Activated CD8-positive, alpha-beta memory T cell treated with anti-CD3 and anti-CD28 coated beads for 48 hours (primary cell): ENCODE data around the gene C6orf89.
"Not testable (repeated sequence)": the region's sequence is repeated elsewhere in the genome, so short reads cannot be mapped to it uniquely, and the experiment has no call there.

Source experiments
- DNase-seq, 3 experiments: peaks; one replicate each; pipeline ENCODE4 v3.0.0-alpha.2; 2020; ENCODE audit warnings: low read depth in 2 of 3, low spot score in 2 of 3

The C6orf89 gene

DNA sequence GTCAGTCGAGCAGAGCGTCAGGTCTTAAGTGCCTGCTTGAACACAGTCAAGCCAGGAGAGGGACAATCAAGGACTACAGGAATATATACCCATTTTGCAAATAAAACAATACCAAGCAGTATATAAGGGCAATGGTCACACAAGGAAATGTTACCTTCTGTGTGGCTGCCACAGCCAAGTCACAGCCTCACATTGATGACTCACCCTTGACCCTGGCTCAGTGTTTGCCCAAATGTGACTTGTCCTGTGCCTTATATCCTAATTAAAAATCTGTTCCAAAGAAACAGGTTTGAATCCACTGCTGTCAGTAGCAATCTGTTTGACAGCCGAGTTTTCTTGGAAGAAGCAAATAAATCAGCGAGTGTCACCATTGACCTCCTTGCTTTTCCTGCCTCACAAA lies 34.3 kb downstream of the C6orf89 start:
- no peak for DNase-seq

DNA sequence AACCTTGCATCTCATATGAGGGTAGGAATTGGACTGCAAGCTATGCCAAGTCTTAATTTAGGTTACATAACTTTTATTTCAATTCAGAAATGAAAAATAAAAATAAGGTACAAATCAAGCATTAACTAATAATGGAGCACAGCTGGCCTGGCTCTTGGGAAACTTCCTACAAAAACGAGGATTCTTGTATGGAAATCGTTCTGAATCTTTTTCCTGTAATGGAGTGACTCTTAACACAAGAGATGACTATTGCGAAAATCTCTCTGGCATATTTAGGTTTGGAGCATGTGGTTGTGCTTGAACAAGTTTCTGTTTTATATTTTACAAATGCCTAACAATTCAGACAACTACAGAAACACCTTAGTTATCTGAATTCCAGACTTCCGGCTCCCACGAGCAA lies 34.8 kb downstream of the C6orf89 start:
- DNase-seq: no peak

DNA sequence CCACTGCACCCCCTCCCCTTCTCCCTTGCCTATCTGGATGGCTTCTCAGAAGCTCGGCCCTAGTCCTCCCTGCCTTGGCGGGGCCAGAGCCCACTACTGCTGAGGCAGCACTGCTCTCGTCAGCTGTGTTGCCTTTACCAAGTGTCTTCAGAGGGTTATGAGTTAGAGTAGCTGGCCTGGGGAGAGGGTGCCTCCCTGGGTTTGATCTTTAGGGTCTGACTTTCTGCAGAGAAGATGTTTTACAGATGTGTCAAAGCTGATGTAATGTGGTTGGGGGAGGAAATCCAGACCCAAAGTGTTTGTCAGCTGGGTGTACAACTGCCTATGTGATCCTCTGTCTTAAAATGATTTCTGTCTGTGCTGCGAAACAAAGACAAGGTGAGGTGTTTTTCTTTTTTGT lies 38.4 kb downstream of the C6orf89 start:
- DNase-seq: no peak

DNA sequence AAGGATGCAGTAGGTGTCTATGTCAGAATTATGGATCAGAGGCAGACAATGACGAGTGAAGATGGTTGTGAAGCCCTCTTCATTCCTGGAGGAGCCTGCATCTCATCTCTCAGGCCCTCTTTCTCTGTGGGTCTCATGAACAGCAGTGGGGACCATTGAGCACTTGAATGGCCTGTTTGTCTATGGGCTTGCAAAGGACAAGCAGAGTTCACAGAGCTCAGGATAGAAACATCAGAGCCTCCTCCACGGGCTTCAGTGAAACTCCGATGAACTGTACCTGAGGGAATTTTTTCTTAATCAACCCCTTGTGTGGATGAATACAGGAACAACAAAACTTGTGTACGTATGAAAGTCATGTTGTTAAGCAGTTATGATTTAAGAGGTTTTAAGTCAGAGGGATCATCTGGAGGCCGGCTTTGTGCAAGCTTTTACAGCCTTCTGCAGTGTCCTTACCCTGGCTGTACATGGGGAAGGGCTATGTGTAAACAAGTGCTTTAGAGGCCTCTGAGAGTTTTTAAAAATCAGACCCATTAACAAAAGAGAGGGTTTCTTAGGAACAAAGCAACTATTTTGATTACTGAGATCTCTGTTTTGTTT lies 39.1 kb downstream of the C6orf89 start:
- DNase-seq: no peak

DNA sequence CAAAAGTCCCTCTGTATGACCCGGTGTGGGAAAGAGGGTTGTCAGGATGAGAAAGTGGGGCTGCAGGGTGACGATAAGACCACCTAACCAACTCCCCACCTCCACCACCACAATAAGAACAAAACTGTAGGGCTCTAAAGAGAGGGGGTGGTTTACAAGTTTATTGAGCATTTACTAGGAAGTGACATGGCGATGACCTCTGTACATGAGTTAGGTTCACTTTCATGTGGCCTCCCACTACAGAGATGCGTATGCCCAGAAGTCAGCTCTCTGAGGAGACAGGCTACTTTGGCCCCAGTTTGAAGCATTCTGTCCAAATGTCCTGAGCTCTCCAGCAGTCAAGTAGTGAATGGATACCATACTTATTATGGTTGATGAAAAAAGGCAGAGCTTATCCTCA lies 40.1 kb downstream of the C6orf89 start:
- DNase-seq: no peak

DNA sequence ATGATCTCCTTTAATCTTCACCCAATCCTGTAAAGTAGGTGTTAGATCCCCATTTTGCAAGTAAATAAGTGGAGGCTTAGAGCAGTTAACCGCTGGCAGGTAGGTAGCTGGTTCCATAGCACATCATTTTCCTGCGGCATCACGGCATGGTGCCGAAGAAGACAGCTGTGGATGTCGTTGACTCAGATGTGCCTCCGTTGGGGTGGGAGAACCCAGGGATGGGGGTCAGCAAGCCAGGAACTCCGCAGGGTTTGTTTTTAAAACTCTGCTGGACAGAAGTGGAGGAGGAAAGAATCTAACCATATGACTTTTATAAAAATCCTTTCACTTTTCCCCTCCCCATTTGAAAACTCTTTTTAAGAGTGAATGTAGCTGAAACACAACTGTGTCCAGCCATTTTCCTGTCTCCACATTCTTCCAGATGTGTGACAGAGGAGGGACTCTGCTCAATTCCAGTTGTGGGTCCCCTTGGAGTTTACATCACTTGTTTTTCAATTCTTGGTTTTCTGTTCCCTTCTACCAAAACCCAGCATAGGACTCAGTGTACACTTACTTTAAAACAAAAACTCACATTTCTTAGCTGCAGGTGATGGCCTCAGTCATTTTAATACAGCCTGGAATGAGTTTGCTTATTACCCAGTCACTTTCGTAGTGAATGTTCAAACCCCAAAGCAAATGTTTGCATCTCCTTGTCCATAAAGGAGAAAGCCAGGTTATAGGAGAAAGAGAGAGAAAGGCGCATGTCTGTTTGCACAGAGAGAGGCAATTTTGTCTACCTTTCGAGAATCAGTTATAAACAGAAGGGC lies 41.2 kb downstream of the C6orf89 start:
- no peak for DNase-seq

DNA sequence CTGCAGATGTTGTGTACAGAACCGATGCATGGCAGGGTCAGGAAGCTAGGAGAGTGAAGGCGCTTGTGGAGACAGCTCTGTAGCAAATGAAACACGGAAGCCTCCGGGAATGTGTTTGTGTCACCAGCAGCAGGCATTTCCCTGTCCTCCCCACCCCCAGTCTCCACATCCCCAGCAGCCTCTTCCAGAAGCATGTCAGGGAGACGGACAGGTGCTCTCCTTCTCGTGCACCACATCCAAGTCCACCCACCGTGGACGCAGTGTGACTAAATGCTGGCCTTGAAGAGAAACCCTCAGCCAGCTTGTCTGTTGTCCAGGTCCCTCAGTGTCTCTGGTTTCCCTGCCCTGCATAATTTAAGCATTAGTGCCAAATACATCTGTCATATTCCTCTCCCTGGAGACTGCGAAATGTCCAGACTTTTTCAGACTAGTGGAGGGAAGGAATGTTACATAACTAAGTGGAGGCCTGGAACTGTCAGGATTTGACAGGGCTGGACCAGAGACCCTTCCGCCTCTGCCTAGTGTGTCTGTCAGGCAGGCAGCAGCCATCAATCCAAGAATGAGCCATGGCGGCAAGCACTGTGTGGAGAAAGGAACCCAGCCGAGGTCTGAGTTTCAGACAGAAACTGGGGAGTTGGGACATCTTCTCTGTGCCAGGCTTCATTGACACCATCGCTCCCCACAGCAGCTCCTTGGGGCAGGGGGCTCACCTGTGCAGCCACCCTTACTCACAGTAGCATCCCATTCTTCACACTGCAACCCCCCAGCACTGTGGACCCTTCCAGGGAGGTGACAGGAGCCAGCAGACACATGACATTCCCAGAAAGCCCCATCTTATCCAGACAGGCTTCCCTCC lies 42.2 kb downstream of the C6orf89 start:
- DNase-seq: no peak

DNA sequence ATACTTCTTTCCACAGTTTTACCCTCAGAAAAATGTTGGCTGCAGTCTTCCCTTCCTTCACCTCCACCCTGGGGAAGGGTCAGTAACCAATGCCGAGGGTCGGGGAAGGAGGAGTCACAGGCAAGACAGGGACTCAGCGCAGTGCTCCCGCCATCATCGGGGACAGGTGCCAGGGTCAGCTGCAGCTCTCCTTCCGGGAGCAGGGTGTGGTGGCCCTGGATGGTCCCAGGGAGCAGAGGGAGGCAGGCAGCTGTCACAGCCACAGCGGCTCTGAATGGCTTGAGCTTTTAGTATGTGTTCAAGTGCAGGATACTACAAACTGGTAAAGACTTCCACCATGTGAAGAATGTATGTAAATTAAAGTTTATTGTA lies 42.8 kb downstream of the C6orf89 start:
- no peak for DNase-seq

DNA sequence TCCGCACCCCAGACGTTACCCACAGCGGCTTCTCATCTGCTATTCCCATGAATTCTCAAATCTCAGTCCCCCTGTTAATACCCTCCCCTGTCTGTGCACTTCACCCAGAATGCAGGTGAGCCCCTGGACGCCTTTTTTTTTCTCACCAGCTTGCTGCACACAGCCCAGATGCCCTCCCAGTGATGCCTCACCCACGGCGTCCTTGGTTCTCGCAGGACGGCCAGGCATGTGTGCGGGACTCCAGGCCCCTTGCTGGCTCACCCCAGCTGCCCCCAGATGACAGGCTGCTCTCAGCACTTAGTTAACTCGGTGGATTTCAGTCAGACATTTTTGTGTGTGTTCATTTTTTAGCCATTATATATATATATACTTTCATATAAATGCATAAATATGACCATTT lies 43.4 kb downstream of the C6orf89 start:
- DNase-seq: no peak

DNA sequence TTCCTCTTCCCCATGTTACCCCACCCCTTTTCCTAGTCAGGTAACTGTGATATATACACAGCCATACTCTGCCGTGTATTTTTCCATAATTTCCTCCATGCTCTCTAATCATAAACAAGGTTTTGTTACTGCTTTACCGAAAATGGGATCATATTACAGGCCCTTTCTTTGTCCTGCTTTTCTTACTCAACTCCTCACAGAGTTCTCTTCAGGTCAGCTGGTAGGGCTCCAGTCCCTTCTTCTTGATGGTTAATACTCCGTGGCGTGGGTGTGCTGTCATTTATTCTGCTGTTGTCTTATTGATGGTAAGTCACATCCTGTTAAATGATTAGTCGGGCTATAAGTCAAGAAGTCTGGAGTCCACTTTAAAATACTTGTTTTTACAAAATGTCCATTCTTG lies 43.9 kb downstream of the C6orf89 start:
- no peak for DNase-seq

DNA sequence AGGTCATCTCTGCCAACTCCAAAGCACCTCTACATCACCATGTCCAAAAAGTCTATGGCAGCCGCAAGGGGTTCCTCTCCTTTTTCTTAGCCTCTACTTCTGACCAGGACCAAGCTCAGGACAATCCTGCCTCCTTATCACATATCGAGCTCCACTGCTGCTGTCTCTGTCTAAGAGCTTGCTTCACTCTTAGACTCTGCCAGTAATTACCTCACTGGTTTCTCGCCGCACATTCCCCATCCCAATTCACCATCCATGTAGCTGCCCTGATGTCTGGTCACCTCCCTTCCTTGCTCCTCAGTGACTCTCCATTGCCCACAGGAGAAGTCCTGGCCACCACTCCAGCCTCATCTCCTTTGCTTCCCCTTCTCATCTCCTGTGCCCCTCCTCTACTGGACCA lies 44.7 kb downstream of the C6orf89 start:
- DNase-seq: no peak

DNA sequence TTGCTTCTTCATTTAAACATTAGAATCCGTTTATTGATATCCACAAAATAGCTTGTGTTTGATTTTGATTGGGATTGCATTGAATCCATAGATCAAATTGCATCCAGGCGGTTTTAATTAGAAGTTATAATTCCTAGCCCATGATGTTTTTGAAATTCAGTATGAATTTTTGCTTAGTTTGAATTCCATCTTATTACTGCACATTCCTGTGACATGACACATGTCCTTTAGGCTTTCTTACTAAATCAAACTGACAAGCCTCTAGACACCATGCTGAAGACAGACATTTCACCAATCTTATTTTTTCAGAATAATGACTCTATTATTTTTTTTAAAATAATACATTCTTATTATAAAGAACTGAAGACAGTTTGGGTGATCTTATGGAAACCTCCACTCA lies 47.4 kb downstream of the C6orf89 start:
- DNase-seq: no peak

DNA sequence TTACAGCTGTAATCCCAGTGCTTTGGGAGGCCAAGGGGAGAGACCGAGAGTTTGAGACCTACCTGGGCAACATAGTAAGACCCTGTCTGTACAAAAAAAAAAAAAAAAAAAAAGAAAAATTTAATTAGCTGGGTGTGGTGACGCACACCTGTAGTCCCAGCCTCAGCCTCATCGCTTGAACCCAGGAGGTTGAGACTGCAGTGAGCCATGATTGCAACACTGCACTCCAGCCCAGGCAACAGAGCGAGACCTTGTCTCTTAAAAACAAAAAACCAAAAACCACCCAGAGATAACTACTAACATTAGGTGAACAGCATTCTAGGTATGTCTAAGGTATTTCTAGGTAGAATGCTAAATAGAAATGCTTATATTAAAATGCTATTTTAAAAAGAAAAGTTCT lies 47.8 kb downstream of the C6orf89 start:
- DNase-seq: no peak

DNA sequence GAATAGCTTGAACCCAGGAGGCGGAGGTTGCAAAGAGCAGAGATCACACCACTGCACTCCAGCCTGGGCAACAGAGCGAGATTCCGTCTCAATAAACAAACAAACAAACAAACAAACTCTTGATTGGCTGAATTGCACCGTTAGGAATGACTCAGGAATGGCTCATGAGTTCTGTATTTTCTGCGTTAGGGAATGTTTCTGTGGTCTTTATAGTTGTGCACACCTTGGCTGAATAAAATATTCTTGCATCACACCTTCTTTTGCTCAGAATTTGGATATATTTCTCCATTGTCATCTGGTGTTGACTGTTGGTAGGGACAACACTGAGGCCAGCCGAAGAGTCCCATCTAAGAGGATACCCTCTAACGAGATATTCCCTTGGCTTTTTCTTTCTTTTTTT lies 49.1 kb downstream of the C6orf89 start:
- DNase-seq: no peak

DNA sequence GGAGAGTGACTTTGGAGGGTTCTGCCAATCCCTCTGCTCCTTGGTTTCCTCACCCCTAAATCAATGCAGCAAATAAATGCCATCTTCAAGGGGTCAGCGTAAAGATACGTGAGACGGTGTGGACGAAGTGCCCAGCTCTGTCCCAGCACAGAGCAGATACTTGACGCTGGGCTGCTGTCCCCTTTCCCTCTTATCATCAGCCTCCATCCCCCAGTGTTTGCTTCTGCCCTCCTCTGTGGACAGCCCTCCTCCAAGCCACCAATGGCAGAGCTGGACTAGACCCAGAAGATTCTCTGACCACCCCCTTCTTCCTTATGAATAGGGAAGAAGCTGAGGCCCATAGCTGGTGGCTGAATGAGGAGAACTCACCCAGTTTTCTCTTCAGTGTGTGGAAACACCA lies 51.1 kb downstream of the C6orf89 start:
- DNase-seq: no peak

DNA sequence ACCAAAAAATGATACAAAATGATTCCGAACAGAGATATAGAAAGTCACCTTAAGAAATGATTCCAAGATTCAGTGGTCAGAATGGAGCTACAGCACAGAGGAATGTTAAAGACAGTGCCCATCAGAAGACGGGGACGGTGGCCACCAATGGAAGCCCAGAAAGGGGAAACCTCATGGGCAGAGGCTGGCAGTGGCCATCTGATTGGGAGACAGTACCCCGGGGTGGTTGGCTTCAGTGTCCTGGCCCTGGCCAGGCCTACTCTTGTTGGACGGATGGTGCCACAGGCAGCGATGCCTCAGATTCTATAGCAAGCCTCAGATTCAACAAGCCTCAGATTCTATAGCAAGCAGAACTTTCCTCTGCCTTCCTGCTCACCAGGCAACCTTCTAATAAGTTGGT lies 52.1 kb downstream of the C6orf89 start:
- DNase-seq: no peak

DNA sequence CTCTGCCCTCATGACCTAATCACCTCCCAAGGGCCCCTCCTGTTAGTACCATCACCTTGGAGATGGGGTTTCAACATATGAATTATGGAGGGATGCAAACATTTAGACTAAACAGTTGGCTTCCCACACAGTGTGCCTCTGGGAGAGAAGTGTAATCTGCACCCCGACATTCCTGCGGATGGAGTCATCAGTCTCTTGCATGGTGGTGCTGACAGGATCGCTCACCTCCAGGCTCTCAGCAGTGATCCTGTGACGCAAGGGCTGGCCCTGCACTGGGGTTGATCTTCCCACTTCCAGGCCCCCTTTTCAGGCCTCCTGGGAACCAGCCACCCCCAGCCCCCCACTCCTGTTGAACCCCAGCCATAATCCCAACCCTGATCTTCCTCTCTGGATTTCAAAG lies 52.8 kb downstream of the C6orf89 start:
- DNase-seq: no peak

DNA sequence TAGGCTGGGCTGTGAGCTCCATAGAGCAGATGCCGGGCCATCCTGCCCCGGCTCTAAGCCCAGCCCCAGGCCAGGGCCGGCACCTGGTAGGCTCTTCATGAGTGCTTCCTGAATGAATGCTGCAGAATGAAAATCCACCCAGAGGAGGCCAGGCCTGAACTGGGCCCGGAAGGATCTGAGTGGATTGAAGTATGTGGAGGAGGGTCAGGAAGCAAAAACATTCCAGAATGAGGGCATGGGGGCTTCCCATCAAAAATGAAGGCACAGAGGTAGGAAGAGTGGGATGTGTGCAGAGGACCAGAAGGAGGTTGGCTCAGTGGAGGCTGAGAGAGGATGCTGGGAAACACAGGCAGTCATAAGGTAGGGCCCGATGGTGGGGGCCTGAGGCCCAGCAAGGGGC lies 53.3 kb downstream of the C6orf89 start:
- DNase-seq: not testable (repeated sequence)

DNA sequence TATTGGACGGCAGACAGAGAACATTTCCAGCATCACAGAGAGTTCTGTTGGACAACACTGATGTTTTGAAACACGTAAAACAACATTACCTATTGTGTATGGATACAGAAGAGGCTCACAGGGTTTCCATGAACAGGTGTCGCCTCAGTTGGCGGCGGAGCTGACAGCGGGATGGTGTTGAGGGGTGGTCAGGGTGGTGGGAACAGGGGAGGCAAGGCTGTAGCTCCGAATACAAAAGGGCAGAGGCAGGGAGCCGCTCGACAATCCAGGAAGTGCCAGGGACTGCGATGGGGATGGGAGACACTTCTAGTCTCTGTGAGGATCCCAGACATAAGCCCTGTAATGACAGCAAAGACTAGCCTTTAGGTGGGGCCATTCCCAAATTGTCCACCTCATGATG lies 54.3 kb downstream of the C6orf89 start:
- no peak for DNase-seq

DNA sequence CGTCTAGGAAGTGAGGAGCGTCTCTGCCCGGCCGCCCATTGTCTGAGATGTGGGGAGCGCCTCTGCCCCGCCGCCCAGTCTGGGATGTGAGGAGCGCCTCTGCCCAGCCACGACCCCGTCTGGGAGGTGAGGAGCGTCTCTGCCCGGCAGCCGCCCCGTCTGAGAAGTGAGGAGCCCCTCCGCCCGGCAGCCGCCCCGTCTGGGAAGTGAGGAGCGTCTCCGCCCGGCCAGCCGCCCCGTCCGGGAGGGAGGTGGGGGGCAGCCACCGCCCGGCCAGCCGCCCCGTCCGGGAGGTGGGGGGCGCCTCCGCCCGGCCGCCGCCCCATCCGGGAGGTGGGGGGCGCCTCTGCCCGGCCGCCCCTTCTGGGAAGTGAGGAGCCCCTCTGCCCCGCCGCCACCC lies 55.8 kb downstream of the C6orf89 start:
- DNase-seq: not testable (repeated sequence)

DNA sequence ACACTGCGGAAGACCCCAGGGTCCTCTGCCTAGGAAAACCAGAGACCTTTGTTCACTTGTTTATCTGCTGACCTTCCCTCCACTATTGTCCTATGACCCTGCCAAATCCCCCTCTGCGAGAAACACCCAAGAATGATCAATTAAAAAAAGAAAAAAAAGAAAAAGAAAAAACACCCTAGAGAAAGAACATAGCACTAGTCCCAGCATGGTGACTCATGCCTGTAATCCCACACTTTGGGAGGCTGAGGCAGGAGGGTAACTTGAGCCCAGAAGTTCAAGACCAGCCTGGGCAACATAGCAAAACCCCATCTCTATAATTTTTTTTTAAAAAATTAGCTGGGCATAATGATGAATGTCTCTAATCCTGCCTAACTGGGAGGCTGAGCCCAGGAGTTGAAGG lies 56.6 kb downstream of the C6orf89 start:
- DNase-seq: not testable (repeated sequence)

DNA sequence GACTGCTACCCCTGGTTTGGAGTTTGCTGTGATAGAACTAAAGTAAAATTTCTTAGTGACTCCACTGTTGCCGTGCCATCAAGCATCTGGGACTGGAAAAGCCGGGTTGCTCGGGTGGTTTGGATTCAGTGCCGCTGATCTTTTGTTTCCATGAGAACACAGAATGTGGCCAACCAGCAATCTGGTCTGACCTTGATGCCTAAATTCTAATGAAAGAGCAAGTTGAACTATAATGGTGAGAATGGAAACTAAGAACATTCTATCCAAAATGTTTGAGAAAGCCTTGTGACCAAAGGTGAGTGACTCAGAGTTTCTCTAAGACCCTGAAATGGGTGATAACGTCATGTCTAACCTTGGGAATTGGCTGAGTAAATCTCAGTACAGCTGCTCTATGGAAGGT lies 58.9 kb downstream of the C6orf89 start:
- DNase-seq: no peak
